Activated T-helper 1 cell treated with anti-CD3 and anti-CD28 coated beads, Interleukin-2, amount 50 U/mL, for 16 hours (primary cell): ENCODE results near the gene PDE4D.
"Not testable (repeated sequence)": the region's sequence is repeated elsewhere in the genome, so short reads cannot be mapped to it uniquely, and the experiment has no call there.

Source experiments
- DNase-seq, 2 donors: peaks; one replicate each; pipeline ENCODE4 v3.0.0-alpha.2; 2020; ENCODE audit warnings: low read depth in 1 of 2, low spot score in 1 of 2

Gene PDE4D

GRCh38 chr5:59341760-59342159, 551.8 kb downstream of the PDE4D start:
- no peak for DNase-seq

- DNase-seq: no peak
Observed at GRCh38 chr5:59341155-59341554, 552.4 kb downstream of the PDE4D start.

- DNase-seq: no peak
Observed at GRCh38 chr5:59340637-59341036, 552.9 kb downstream of the PDE4D start.

- no peak for DNase-seq
Observed at GRCh38 chr5:59337240-59337639, 556.3 kb downstream of the PDE4D start.

GRCh38 chr5:59335544-59335943, 558.0 kb downstream of the PDE4D start:
- no peak for DNase-seq

- no peak for DNase-seq
Observed at GRCh38 chr5:59333416-59333815, 560.1 kb downstream of the PDE4D start.

- no peak for DNase-seq
Observed at GRCh38 chr5:59332236-59332973, 561.1 kb downstream of the PDE4D start.

- no peak for DNase-seq
Observed at GRCh38 chr5:59330680-59331079, 562.8 kb downstream of the PDE4D start.

- no peak for DNase-seq
Observed at GRCh38 chr5:59328709-59329296, 564.7 kb downstream of the PDE4D start.

GRCh38 chr5:59327191-59327980, 566.1 kb downstream of the PDE4D start:
- DNase-seq: no peak

GRCh38 chr5:59326596-59326995, 566.9 kb downstream of the PDE4D start:
- no peak for DNase-seq

- DNase-seq: no peak
Observed at GRCh38 chr5:59325070-59325469, 568.5 kb downstream of the PDE4D start.

- DNase-seq: no peak
Observed at GRCh38 chr5:59322894-59323293, 570.6 kb downstream of the PDE4D start.

- no peak for DNase-seq
Observed at GRCh38 chr5:59322058-59322457, 571.5 kb downstream of the PDE4D start.

GRCh38 chr5:59321642-59322041, 571.9 kb downstream of the PDE4D start:
- DNase-seq: no peak

- DNase-seq: no peak
Observed at GRCh38 chr5:59320420-59320819, 573.1 kb downstream of the PDE4D start.

- DNase-seq: no peak
Observed at GRCh38 chr5:59319250-59319649, 574.3 kb downstream of the PDE4D start.

GRCh38 chr5:59317774-59318205, 575.7 kb downstream of the PDE4D start:
- DNase-seq: no peak

GRCh38 chr5:59317023-59317773, 576.3 kb downstream of the PDE4D start:
- DNase-seq: no peak

GRCh38 chr5:59312223-59312622, 581.3 kb downstream of the PDE4D start:
- no peak for DNase-seq

GRCh38 chr5:59308685-59309084, 584.8 kb downstream of the PDE4D start:
- DNase-seq: not testable (repeated sequence)
